Brain microvascular endothelial cell (primary cell): ENCODE data around the gene CDC42BPA.

Experiments used
- DNase-seq: peaks from one replicate; pipeline ENCODE4 v3.0.0-alpha.2; 2020
- H3K27ac ChIP-seq: fragments of 250-450 bp; sonication (Bioruptor Pico); 2 replicates; pipeline ENCODE4 v1.5.1; 2020; ENCODE audit warnings: mild to moderate bottlenecking, moderate library complexity
- H3K27me3 ChIP-seq: fragments of 250-450 bp; sonication (Bioruptor Pico); replicated peaks from 2 replicates; pipeline ENCODE4 v1.5.1; 2020; ENCODE audit warnings: mild to moderate bottlenecking
- H3K36me3 ChIP-seq: fragments of 250-450 bp; sonication (Bioruptor Pico); replicated peaks from 2 replicates; pipeline ENCODE4 v1.5.1; 2020; ENCODE audit warnings: mild to moderate bottlenecking
- H3K4me3 ChIP-seq: 2 replicates; pipeline ENCODE4 v1.5.1; 2011; ENCODE audit warnings: low read depth, mild to moderate bottlenecking, control low read depth, low read length, moderate library complexity
- in situ Hi-C: cut with HindIII; loops from 2 replicates; pipeline ENCODE4 v1.10.0; 2017; ENCODE audit warnings: low sequenced_read_pairs, low pct_ligation_motif_present
- TF ChIP-seq, protein P1 (sequence below): IDR thresholded peaks from 2 replicates; pipeline ENCODE4 v1.5.1; 2011; ENCODE audit warnings: low read depth, mild to moderate bottlenecking, moderate library complexity, low read length, control low read depth, inconsistent platforms; ENCODE audit errors: missing control alignments

Gene CDC42BPA

DNA sequence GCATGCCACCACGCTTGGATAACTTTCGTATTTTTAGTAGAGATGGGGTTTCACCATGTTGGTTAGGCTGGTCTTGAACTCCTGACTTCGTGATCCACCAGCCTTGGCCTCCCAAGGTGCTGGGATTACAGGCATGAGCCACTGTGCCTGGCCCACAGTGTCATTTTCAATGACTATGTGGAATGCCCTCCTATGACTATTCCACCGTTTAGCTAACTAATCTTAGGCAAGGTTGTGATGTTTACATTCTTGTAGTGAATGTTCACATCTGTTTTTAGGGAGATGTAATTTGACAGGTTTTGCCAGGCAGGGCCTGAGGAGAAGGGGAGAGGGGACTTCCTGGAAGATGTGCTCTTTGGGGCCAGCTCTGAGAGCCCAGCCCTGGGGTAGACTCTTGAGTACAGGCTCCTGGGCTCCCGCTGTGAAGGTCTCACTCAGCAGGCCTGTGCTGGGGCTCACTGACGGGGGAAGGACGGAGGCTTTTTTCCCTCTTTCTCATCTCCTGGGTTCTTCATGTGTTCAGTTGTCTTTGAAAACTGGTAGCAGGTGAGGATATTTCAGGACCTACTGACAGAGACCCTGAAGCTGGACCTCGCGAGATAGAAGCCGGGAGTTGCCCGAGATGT lies 365.0 kb downstream of the CDC42BPA start:
- DNase-seq = no peak
- H3K36me3 ChIP-seq = no peaks in the 10 kb centered on the region
- no peak overlapping the region for H3K27ac ChIP-seq
- no peak overlapping the region for H3K4me3 ChIP-seq
- in situ Hi-C loops = no loop called here
- no peaks in the 10 kb centered on the region for H3K27me3 ChIP-seq
- TF ChIP-seq, protein P1, sequence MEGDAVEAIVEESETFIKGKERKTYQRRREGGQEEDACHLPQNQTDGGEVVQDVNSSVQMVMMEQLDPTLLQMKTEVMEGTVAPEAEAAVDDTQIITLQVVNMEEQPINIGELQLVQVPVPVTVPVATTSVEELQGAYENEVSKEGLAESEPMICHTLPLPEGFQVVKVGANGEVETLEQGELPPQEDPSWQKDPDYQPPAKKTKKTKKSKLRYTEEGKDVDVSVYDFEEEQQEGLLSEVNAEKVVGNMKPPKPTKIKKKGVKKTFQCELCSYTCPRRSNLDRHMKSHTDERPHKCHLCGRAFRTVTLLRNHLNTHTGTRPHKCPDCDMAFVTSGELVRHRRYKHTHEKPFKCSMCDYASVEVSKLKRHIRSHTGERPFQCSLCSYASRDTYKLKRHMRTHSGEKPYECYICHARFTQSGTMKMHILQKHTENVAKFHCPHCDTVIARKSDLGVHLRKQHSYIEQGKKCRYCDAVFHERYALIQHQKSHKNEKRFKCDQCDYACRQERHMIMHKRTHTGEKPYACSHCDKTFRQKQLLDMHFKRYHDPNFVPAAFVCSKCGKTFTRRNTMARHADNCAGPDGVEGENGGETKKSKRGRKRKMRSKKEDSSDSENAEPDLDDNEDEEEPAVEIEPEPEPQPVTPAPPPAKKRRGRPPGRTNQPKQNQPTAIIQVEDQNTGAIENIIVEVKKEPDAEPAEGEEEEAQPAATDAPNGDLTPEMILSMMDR = no peak

DNA sequence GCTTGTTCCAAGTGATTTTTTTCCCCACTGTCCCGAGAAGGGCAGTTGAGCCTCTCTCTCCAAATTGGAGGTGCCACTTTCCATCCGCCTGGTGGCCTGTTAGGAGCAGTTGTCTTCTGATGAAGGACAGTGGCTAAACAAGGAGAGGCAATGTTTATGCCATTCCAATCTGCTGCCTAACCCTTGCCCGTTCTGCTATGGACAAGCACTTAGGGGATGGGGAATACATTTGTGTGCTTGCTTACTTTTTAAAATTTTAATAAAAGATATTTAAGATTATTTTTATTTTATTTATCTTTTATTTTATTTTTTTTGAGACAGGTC lies 366.2 kb downstream of the CDC42BPA start:
- TF ChIP-seq, protein P1 = no peak
- no peaks in the 10 kb centered on the region for H3K27me3 ChIP-seq
- in situ Hi-C loops = no loop called here
- no peak overlapping the region for H3K4me3 ChIP-seq
- H3K36me3 ChIP-seq = no peaks in the 10 kb centered on the region
- H3K27ac ChIP-seq = no peak overlapping the region
- DNase-seq = no peak

DNA sequence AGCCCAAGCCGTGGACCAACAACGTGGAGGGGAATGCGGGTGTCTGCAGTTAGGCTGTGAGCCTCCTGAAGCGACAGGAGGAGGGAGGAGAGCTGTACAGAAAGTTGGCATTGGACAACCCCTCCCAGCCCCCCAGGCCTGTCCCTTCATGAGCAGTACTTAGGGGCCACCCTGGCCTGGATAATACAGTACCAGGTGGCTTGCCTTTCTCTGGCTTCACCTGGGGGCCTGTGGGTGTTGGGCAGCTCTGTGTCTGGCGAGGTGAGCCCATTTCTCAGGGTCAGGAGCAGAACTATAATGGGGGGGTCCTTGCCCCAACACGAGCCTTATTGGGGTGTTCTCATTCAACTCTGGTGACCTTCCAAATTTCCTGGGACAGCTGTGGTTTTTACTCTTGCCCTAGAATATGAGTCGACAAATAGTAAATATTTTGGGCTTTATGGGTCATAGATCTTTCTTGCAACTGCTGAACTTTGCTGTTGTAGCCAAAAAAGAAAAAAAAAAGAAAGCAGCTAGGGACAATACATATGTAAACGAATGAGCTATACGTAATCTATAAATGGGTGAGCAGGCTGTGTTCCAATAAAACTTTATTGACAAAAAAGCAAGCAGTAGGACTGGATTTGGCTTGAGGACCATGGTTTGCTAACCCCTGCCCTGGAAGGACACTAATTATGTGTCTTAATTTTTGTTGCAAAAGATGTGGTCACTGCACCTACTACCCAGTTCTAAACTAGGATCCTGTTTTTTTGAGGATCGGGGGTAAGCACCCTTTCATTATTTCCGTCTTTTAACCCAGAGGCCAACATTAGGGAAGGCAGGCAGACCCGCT lies 366.8 kb downstream of the CDC42BPA start:
- in situ Hi-C loops = no loop called here
- Histone ChIP-seq H3K4me3 (no peak overlapping the region), H3K27ac (no peak overlapping the region), H3K27me3 (no peaks in the 10 kb centered on the region), H3K36me3 (no peaks in the 10 kb centered on the region)
- TF ChIP-seq, protein P1 = no peak
- no peak for DNase-seq

DNA sequence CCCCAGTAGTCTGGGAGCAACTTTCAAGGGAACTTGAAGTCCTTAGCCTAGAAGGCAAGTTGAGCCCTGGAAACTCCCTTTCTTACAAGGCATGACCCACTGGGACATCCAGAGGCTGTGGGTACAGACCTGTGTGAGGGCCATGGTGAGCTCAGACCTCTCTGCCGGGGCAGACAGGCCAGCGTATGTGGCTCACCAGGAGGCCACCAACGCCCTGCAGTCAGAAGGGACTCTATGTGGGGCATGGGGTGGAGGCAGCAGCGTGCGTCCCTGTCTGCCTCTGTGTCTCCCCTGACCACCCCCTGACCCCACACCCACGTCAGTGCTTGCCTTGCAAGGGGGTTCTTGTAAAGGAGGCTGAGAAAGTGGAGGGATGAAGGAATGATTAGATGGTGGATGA lies 367.4 kb downstream of the CDC42BPA start:
- in situ Hi-C loops = no loop called here

DNA sequence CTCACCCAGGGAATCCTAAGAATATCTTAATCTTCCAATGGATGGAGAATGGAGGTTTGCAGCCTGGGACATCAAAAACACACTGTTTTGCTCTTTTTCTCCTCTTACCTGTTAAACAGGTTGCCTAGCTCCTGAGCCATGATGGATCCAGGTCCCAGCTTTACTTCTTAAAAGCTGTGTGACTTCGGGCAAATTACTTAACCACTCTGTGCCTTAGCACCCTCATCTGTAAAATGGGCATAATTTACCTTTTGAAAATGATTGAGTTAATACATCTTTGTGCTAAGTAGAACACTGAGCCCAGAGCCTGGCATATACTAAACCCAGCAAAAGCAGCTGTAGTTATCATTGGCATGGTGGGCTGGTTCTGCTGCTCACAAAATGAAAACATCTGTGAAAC lies 368.0 kb downstream of the CDC42BPA start:
- no peak for DNase-seq
- TF ChIP-seq, protein P1 = no peak
- no peak overlapping the region for H3K27ac ChIP-seq
- H3K4me3 ChIP-seq = no peak overlapping the region
- in situ Hi-C loops = no loop called here
- no peaks in the 10 kb centered on the region for H3K36me3 ChIP-seq
- no peaks in the 10 kb centered on the region for H3K27me3 ChIP-seq

More for the DNA sequence above, 367.4 kb downstream of the CDC42BPA start:
- DNase-seq = no peak
- Histone ChIP-seq H3K27ac (no peak overlapping the region), H3K36me3 (no peaks in the 10 kb centered on the region), H3K4me3 (no peak overlapping the region), H3K27me3 (no peaks in the 10 kb centered on the region)
- TF ChIP-seq, protein P1 = no peak

DNA sequence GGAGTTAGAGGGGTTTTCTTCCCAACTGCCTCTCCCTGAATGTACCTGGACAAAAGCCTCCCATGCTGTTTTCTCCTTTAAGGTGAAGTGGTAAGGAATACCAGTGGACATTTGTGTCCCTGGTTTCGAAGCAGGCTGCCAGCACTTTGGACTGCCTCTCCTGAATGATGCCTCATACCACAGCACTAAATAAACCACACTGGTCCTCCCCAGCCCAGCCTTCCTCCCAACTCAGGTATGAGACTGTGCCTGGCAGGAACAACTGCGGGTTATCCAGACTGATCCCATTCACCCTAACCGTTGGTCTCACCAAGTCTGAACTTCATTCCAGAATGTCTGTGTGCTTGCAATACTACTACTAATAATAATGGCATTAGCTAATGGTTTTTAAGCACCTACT lies 368.9 kb downstream of the CDC42BPA start:
- Histone ChIP-seq H3K27ac (no peak overlapping the region), H3K27me3 (no peaks in the 10 kb centered on the region), H3K36me3 (no peaks in the 10 kb centered on the region), H3K4me3 (no peak overlapping the region)
- in situ Hi-C loops = no loop called here
- no peak for DNase-seq
- TF ChIP-seq, protein P1 = no peak
